ENCODE results near the gene CAPRIN1. TPM values are rescaled to one million over a fixed set of nuclear protein-coding genes. Genes with fewer than 3 reads are reported as not detected.

CAPRIN1 gene
- total and polyA plus RNA-seq, 2 of the 8 experiments (the other 6 are each of a cell fraction or from before 2014, with no cell fraction given), result 221 to 317 TPM

DNA sequence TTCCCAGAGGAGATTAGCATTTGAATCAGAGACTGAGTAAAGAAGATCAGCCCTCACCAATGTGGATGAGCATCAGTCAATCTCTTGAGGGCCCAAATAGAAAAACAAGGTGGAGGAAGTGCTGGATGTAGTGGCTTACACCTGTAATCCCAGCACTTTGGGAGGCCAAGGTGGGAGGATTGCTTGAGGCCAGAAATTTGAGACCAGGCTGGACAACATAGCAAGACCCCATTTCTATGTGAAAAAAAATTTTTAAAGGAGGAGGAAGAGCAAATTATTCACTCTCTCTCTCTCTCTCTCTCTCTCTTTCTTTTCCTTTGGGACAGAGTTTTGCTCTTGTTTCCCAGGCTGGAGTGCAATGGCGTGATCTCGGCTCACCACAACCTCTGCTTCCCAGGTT, 18.1 kb upstream of the CAPRIN1 start:
- Histone ChIP-seq H2AFZ (ENCODE audit: low read length) (no peak overlapping the region), H3K4ac (replicated peaks; ENCODE audit: insufficient read length, low read depth, low read length) (no peak overlapping the region), H3K56ac (replicated peaks; ENCODE audit: insufficient read length, low read depth, low read length) (no peak overlapping the region), H3K79me1 (ENCODE audit: low read depth, low read length) (no peaks in the 10 kb centered on the region), H2BK15ac (ENCODE audit: low read length) (no peak overlapping the region), H3K27me3 (replicated peaks in 1 of 4; ENCODE audit: control insufficient read depth in 3 of 4, extremely low read depth in 1 of 4, insufficient read depth in 3 of 4, low read length in 3 of 4) (no peaks in the 10 kb centered on the region), H3K27ac (ENCODE audit: low read depth, low read length) (no peak overlapping the region), H3K23ac (ENCODE audit: insufficient read length) (no peak overlapping the region), H3K9ac (replicated peaks in 1 of 4; ENCODE audit: extremely low read depth in 1 of 4, low read depth in 3 of 4, low read length in 3 of 4) (no peak overlapping the region), H3K23me2 (ENCODE audit: low read depth, low read length) (no peaks in the 10 kb centered on the region), H2BK12ac (ENCODE audit: low read depth, low read length) (no peak overlapping the region), H2BK120ac (replicated peaks; ENCODE audit: low read depth, low read length) (no peak overlapping the region), H2AK5ac (ENCODE audit: low read depth, low read length) (no peak overlapping the region), H2BK5ac (ENCODE audit: low read depth, low read length) (no peak overlapping the region), H3K18ac (ENCODE audit: extremely low read depth, low read length) (no peak overlapping the region), H3K4me2 (ENCODE audit: insufficient read depth in 1 of 2, low read depth in 2 of 2, low read length in 2 of 2) (no peak overlapping the region), H3K4me3 (ENCODE audit: extremely low read depth in 1 of 4, insufficient read depth in 2 of 4, low read depth in 3 of 4, low read length in 4 of 4) (no peak overlapping the region), H4K20me1 (replicated peaks in 1 of 2; ENCODE audit: control insufficient read depth in 1 of 2, insufficient read depth in 2 of 2, low read length in 2 of 2) (no peaks in the 10 kb centered on the region), H4K91ac (replicated peaks; ENCODE audit: insufficient read length, low read length) (no peak overlapping the region), H3K4me1 (replicated peaks in 1 of 4; ENCODE audit: control insufficient read depth in 3 of 4, insufficient read depth in 4 of 4, low read length in 3 of 4) (no peaks in the 10 kb centered on the region), H3K9me3 (ENCODE audit: insufficient read depth in 2 of 2, low read depth in 1 of 2, low read length in 1 of 2) (no peaks in the 10 kb centered on the region), H4K5ac (ENCODE audit: insufficient read length, low read depth, low read length) (no peak overlapping the region), H4K8ac (ENCODE audit: extremely low read depth, insufficient read depth, low read length) (no peak overlapping the region), H2BK20ac (ENCODE audit: low read length) (no peak overlapping the region), H3K36me3 (ENCODE audit: control insufficient read depth in 2 of 4, insufficient read depth in 4 of 4, low read length in 3 of 4) (no peaks in the 10 kb centered on the region), H3K14ac (ENCODE audit: insufficient read length) (no peak overlapping the region), H3K79me2 (ENCODE audit: control insufficient read depth in 1 of 2, insufficient read depth in 2 of 2, low read length in 2 of 2) (no peaks in the 10 kb centered on the region)
- ChIA-PET POLR2A (ENCODE audit: partially characterized antibody) (interaction anchor here (0.6 kb wide), 1 partner anchor 100 kb away, joined by 4 read pairs; no protein-coding TSS in a partner anchor), CTCF (ENCODE audit: partially characterized antibody) (interaction anchor here (0.6 to 1.1 kb wide), 2 partner anchors 36 to 39 kb away, joined by 3 read pairs; no protein-coding TSS in a partner anchor)
- WGBS, 2 experiments (ENCODE audit: extremely low coverage in 1 of 2, insufficient coverage in 1 of 2, insufficient read length in 1 of 2, insufficient replicate concordance in 2 of 2, low coverage in 1 of 2, low lambda C conversion rate in 2 of 2, missing lambda C conversion rate in 1 of 2), result no CpG with 5 or more reads among the region's 2 CpGs
- FAIRE-seq, result no peak
- no peak for DNase-seq (ENCODE audit: low read depth in 1 of 2, low spot score in 2 of 2)
- TF ChIP-seq RXRA (IDR thresholded peaks at IDR 0.05; ENCODE audit: insufficient read depth, low read depth, low read length) (no peak), FOSL1 (IDR thresholded peaks at IDR 0.05; ENCODE audit: insufficient read depth, low read depth, low read length) (no peak), BCL11A (IDR thresholded peaks at IDR 0.05; ENCODE audit: low read depth in 2 of 2, low read length in 2 of 2) (no peak), PHF8 (conservative IDR thresholded peaks at IDR 0.05; ENCODE audit: low read depth, low read length) (no peak), SP4 (IDR thresholded peaks at IDR 0.05; ENCODE audit: low read length) (no peak), SIN3A (conservative IDR thresholded peaks at IDR 0.05 in 1 of 2, IDR thresholded peaks at IDR 0.05 in 1 of 2; ENCODE audit: low read depth in 1 of 2, low read length in 2 of 2) (no peak), HDAC6 (IDR thresholded peaks at IDR 0.05; ENCODE audit: low read depth, low read length) (no peak), KDM5A (IDR thresholded peaks at IDR 0.05; ENCODE audit: low read length) (no peak), RBBP5 (IDR thresholded peaks at IDR 0.05; ENCODE audit: borderline replicate concordance, low read depth, low read length) (no peak), SIRT6 (IDR thresholded peaks at IDR 0.05; ENCODE audit: low read length) (no peak), CREB1 (IDR thresholded peaks at IDR 0.05) (no peak), TBP (IDR thresholded peaks at IDR 0.05; ENCODE audit: low read depth, low read length) (no peak), POU5F1 (IDR thresholded peaks at IDR 0.05; ENCODE audit: low read depth, low read length) (no peak), CHD1 (IDR thresholded peaks at IDR 0.05; ENCODE audit: low read depth, low read length) (no peak), BACH1 (IDR thresholded peaks at IDR 0.05; ENCODE audit: low read length) (no peak)
- TF ChIP-seq, protein P1, sequence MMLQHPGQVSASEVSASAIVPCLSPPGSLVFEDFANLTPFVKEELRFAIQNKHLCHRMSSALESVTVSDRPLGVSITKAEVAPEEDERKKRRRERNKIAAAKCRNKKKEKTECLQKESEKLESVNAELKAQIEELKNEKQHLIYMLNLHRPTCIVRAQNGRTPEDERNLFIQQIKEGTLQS (IDR thresholded peaks at IDR 0.05; ENCODE audit: insufficient read depth, low read depth, low read length), result no peak
